Activated T-cell treated with anti-CD3 and anti-CD28 coated beads, Interleukin-2, amount 50 U/mL, for 1 hour (primary cell): ENCODE results near the gene GNA14.
"Not testable (repeated sequence)": the region's sequence is repeated elsewhere in the genome, so short reads cannot be mapped to it uniquely, and the experiment has no call there.

Experiments used
- DNase-seq: peaks from one replicate; pipeline ENCODE4 v3.0.0-alpha.2; 2020

The GNA14 gene

GRCh38 chr9:77440057-77440456, 208.1 kb downstream of the GNA14 start:
- DNase-seq = no peak

GRCh38 chr9:77438653-77439052, 209.5 kb downstream of the GNA14 start:
- no peak for DNase-seq

- no peak for DNase-seq
Observed at GRCh38 chr9:77435688-77436087, 212.4 kb downstream of the GNA14 start.

GRCh38 chr9:77435277-77435676, 212.8 kb downstream of the GNA14 start:
- DNase-seq = no peak

- DNase-seq = peak; percentile 44
Observed at GRCh38 chr9:77433675-77434445, 214.3 kb downstream of the GNA14 start.

GRCh38 chr9:77432053-77432452, 216.1 kb downstream of the GNA14 start:
- DNase-seq = no peak

GRCh38 chr9:77429928-77430327, 218.2 kb downstream of the GNA14 start:
- DNase-seq = no peak

GRCh38 chr9:77427256-77427927, 220.7 kb downstream of the GNA14 start:
- no peak for DNase-seq

- no peak for DNase-seq
Observed at GRCh38 chr9:77426712-77427111, 221.4 kb downstream of the GNA14 start.

GRCh38 chr9:77424993-77425392, 223.1 kb downstream of the GNA14 start:
- DNase-seq = no peak

- no peak for DNase-seq
Observed at GRCh38 chr9:77423841-77424240, 224.3 kb downstream of the GNA14 start.

GRCh38 chr9:77422969-77423368, 225.2 kb downstream of the GNA14 start:
- DNase-seq = no peak

GRCh38 chr9:77421506-77422265, 226.4 kb downstream of the GNA14 start:
- DNase-seq = no peak

- DNase-seq = no peak
Observed at GRCh38 chr9:77420641-77421040, 227.5 kb downstream of the GNA14 start.

GRCh38 chr9:77418226-77418625, 229.9 kb downstream of the GNA14 start:
- no peak for DNase-seq

GRCh38 chr9:77417566-77417965, 230.6 kb downstream of the GNA14 start:
- DNase-seq = no peak

GRCh38 chr9:77408521-77408920, 239.6 kb downstream of the GNA14 start:
- not testable (repeated sequence) for DNase-seq

GRCh38 chr9:77403239-77403638, 244.9 kb downstream of the GNA14 start:
- DNase-seq = no peak

- DNase-seq = no peak
Observed at GRCh38 chr9:77402286-77402685, 245.8 kb downstream of the GNA14 start.

GRCh38 chr9:77399964-77400363, 248.2 kb downstream of the GNA14 start:
- DNase-seq = no peak

GRCh38 chr9:77398581-77398980, 249.5 kb downstream of the GNA14 start:
- not testable (repeated sequence) for DNase-seq

GRCh38 chr9:77392328-77392727, 255.8 kb downstream of the GNA14 start:
- no peak for DNase-seq

GRCh38 chr9:77391834-77392233, 256.3 kb downstream of the GNA14 start:
- no peak for DNase-seq

- no peak for DNase-seq
Observed at GRCh38 chr9:77386187-77386586, 261.9 kb downstream of the GNA14 start.
